Right lobe of liver (tissue), 6 donors: ENCODE results near the gene KLHL21. TPM values are rescaled to one million over a fixed set of nuclear protein-coding genes. Genes with fewer than 3 reads are reported as not detected.
"Not testable (repeated sequence)": the region's sequence is repeated elsewhere in the genome, so short reads cannot be mapped to it uniquely, and the experiment has no call there.

Experiments used
- ATAC-seq, 4 donors: fragments of 200-7000 bp; cut with Tn5 transposase; one replicate each; pipeline ENCODE4 v1.9.1; 2020; ENCODE audit warnings: mild to moderate bottlenecking in 4 of 4, moderate library complexity in 4 of 4
- DNase-seq, 3 donors: peaks; one replicate each; pipeline ENCODE4 v3.0.0-alpha.2; 2020
- H3K27ac ChIP-seq, 3 donors: fragments of 200-600 bp; one replicate each; pipeline ENCODE4 v1.8.0; 2022
- H3K27me3 ChIP-seq, 2 donors: fragments of 200-600 bp; one replicate each; pipeline ENCODE4 v1.8.0; 2022
- H3K36me3 ChIP-seq, 4 donors: fragments of 200-600 bp; sonication (generic) in 1 of 4; one replicate each; pipeline versions ENCODE4 v1.5.1 to v1.8.0; 2017 to 2022; ENCODE audit warnings: control low read depth in 1 of 4
- H3K4me1 ChIP-seq, 4 donors: fragments of 200-600 bp; sonication (generic) in 1 of 4; one replicate each; pipeline versions ENCODE4 v1.5.1 to v1.8.0; 2017 to 2022; ENCODE audit warnings: control low read depth in 1 of 4
- H3K4me3 ChIP-seq, 3 donors: fragments of 200-600 bp; one replicate each; pipeline ENCODE4 v1.8.0; 2022
- H3K9me3 ChIP-seq, 4 donors: fragments of 200-600 bp; sonication (generic) in 1 of 4; one replicate each; pipeline versions ENCODE4 v1.5.1 to v1.8.0; 2017 to 2022; ENCODE audit warnings: control low read depth in 1 of 4
- POLR2A ChIP-seq: fragments of 450-650 bp; IDR thresholded peaks from one replicate; pipeline ENCODE4 v1.6.1; 2017; ENCODE audit warnings: antibody characterized with exemption, mild to moderate bottlenecking
- WGBS: methylation state at CpG from one replicate; pipeline ENCODE4 v1.1.6; 2018; ENCODE audit warnings: low coverage, low lambda C conversion rate; ENCODE audit not compliant: insufficient coverage; ENCODE audit errors: missing lambda C conversion rate; 5-methylcytosine and 5-hydroxymethylcytosine counted together
- intact Hi-C, 2 donors: fragments of 100-400 bp; cut with DNase I; formaldehyde crosslinking; loops; one replicate each; pipeline versions ENCODE4 v1.11.2 to v1.14.1; 2022
- total RNA-seq, 6 experiments: library from RNA; depleted of rRNA in 2 of 6; stranded (reverse); fragments of >200 nt in 2 of 6; fragmentation: NEBNext Ultra II Directional in 3 of 6; extraction: Animal tissue kit (Norgen Biotek cat#: 25700) in 3 of 6; gene quantifications; one replicate each; pipeline versions ENCODE4 v1.1.0 to v1.2.4, GENCODE V29; 2016 to 2023
- TF ChIP-seq, protein P1 (sequence below), 4 donors: fragments of 200-600 bp in 3 of 4; fragments of 450-650 bp in 1 of 4; IDR thresholded peaks; one replicate each; pipeline versions ENCODE4 v1.5.1 to v1.8.0; 2016 to 2022; ENCODE audit warnings: antibody characterized with exemption in 4 of 4, mild to moderate bottlenecking in 2 of 4
- donor health status: DM: no; HTN: yes; CAD: no.
- donor health status: DM: no; HTN: no; CAD: no.
- donor health status: DM: no; HTN: no; CAD: no.
- donor health status: DM: no; HTN: yes; CAD: no.
- donor health status: DM: no; HTN: yes; CAD: no.

KLHL21 gene
- total RNA-seq, 6 experiments from 2014 or later: 12.1 to 24.6 (median 20.0) TPM

GRCh38 chr1:6570100-6570499 lies 32.6 kb downstream of the KLHL21 start:
- Histone ChIP-seq H3K9me3 (no peaks in the 10 kb centered on the region), H3K27ac (no peak overlapping the region), H3K4me1 (no peaks in the 10 kb centered on the region), H3K36me3 (no peaks in the 10 kb centered on the region), H3K27me3 (no peaks in the 10 kb centered on the region), H3K4me3 (no peak overlapping the region)
- intact Hi-C loops: no loop called here
- ATAC-seq: no peak
- no peak for TF ChIP-seq POLR2A
- TF ChIP-seq, protein P1, sequence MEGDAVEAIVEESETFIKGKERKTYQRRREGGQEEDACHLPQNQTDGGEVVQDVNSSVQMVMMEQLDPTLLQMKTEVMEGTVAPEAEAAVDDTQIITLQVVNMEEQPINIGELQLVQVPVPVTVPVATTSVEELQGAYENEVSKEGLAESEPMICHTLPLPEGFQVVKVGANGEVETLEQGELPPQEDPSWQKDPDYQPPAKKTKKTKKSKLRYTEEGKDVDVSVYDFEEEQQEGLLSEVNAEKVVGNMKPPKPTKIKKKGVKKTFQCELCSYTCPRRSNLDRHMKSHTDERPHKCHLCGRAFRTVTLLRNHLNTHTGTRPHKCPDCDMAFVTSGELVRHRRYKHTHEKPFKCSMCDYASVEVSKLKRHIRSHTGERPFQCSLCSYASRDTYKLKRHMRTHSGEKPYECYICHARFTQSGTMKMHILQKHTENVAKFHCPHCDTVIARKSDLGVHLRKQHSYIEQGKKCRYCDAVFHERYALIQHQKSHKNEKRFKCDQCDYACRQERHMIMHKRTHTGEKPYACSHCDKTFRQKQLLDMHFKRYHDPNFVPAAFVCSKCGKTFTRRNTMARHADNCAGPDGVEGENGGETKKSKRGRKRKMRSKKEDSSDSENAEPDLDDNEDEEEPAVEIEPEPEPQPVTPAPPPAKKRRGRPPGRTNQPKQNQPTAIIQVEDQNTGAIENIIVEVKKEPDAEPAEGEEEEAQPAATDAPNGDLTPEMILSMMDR (IDR thresholded peaks at IDR 0.05): no peak
- WGBS: 63% methylated on average over 1 of the region's 3 CpGs
- no peak for DNase-seq

- H3K4me3 ChIP-seq: no peak overlapping the region
- H3K27ac ChIP-seq: no peak overlapping the region
- WGBS: 84% methylated on average over 10 of the region's 11 CpGs
- no peaks in the 10 kb centered on the region for H3K4me1 ChIP-seq
- H3K27me3 ChIP-seq: no peaks in the 10 kb centered on the region
- DNase-seq: no peak
- ATAC-seq: no peak
- H3K36me3 ChIP-seq: no peaks in the 10 kb centered on the region
- intact Hi-C loops: no loop called here
- TF ChIP-seq, protein P1 (IDR thresholded peaks at IDR 0.05): no peak
- TF ChIP-seq POLR2A: no peak
- H3K9me3 ChIP-seq: no peaks in the 10 kb centered on the region
Observed at GRCh38 chr1:6569033-6569432, 33.6 kb downstream of the KLHL21 start.

DNA sequence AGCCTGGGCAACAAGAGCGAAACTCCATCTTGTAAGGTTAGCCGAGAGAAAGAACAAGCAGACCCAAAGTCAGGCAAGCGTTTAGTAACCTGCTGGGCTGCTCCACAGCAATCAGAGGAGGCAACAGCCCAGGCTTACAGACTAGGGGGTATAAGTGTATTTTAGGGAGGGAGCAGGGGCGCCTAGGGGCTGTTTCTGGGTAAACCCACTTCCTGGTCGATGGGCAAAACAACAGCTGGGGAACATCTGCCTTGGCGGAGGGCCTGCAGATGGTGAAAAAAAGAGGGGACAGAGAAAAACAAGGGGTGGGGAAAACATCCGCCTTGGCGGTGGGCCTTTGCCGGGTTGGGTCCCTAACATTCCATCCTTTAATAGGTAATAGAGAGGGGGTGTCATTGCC lies 42.4 kb downstream of the KLHL21 start:
- Histone ChIP-seq H3K4me1 (no peaks in the 10 kb centered on the region), H3K27me3 (no peaks in the 10 kb centered on the region), H3K4me3 (no peak overlapping the region), H3K9me3 (no peaks in the 10 kb centered on the region), H3K27ac (no peak overlapping the region), H3K36me3 (no peaks in the 10 kb centered on the region)
- intact Hi-C loops: no loop called here
- ATAC-seq (no peak), DNase-seq (no peak)
- TF ChIP-seq POLR2A: no peak
- TF ChIP-seq, protein P1 (IDR thresholded peaks at IDR 0.05): no peak
- 69% methylated on average over 9 of the region's 9 CpGs for WGBS

GRCh38 chr1:6559161-6559560 lies 43.5 kb downstream of the KLHL21 start:
- ATAC-seq, H3K27ac ChIP-seq, H3K27me3 ChIP-seq, DNase-seq, H3K4me1 ChIP-seq, H3K36me3 ChIP-seq, H3K4me3 ChIP-seq, H3K9me3 ChIP-seq, intact Hi-C loops: not testable (repeated sequence)
- 87% methylated on average over 11 of the region's 11 CpGs for whole genome bisulfite sequencing

- H3K36me3 ChIP-seq: no peaks in the 10 kb centered on the region
- intact Hi-C loops: no loop called here
- peaks cover 0 to 11% (median 4%) of the 10 kb centered on the region in 4 donors for H3K4me1 ChIP-seq
- no peak overlapping the region for H3K27ac ChIP-seq
- H3K4me3 ChIP-seq: no peak overlapping the region
- DNase-seq (no peak), ATAC-seq (no peak)
- TF ChIP-seq POLR2A: no peak
- TF ChIP-seq, protein P1 (IDR thresholded peaks at IDR 0.05): no peak
- H3K9me3 ChIP-seq: no peaks in the 10 kb centered on the region
- WGBS: 80% methylated on average over 1 of the region's 1 CpG
- no peaks in the 10 kb centered on the region for H3K27me3 ChIP-seq
Observed at GRCh38 chr1:6557597-6557996, 45.1 kb downstream of the KLHL21 start.
